Myocyte (in vitro differentiated cells): ENCODE measurements around the gene NEU4. TPM values are rescaled to one million over a fixed set of nuclear protein-coding genes. Genes with fewer than 3 reads are reported as not detected.
"Not testable (repeated sequence)": the region's sequence is repeated elsewhere in the genome, so short reads cannot be mapped to it uniquely, and the experiment has no call there.

Experiments used
- DNase-seq: peaks from one replicate; pipeline ENCODE4 v3.0.0-alpha.2; 2012; ENCODE audit warnings: low read depth
- polyA plus RNA-seq: library from polyadenylated mRNA; unstranded; fragments of >200 nt; gene quantifications from one replicate; pipeline ENCODE4 v1.2.1, GENCODE V29; 2012; ENCODE audit warnings: missing spikeins
- total RNA-seq: library from RNA; depleted of rRNA; stranded (reverse); fragments of >200 nt; gene quantifications from 2 replicates; pipeline ENCODE4 v1.2.3, GENCODE V29; 2014

NEU4 gene, protein sequence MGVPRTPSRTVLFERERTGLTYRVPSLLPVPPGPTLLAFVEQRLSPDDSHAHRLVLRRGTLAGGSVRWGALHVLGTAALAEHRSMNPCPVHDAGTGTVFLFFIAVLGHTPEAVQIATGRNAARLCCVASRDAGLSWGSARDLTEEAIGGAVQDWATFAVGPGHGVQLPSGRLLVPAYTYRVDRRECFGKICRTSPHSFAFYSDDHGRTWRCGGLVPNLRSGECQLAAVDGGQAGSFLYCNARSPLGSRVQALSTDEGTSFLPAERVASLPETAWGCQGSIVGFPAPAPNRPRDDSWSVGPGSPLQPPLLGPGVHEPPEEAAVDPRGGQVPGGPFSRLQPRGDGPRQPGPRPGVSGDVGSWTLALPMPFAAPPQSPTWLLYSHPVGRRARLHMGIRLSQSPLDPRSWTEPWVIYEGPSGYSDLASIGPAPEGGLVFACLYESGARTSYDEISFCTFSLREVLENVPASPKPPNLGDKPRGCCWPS
- total RNA-seq, result 3.2 and 30.5 TPM in 2 replicates
- polyA plus RNA-seq, result 0.68 TPM

DNA sequence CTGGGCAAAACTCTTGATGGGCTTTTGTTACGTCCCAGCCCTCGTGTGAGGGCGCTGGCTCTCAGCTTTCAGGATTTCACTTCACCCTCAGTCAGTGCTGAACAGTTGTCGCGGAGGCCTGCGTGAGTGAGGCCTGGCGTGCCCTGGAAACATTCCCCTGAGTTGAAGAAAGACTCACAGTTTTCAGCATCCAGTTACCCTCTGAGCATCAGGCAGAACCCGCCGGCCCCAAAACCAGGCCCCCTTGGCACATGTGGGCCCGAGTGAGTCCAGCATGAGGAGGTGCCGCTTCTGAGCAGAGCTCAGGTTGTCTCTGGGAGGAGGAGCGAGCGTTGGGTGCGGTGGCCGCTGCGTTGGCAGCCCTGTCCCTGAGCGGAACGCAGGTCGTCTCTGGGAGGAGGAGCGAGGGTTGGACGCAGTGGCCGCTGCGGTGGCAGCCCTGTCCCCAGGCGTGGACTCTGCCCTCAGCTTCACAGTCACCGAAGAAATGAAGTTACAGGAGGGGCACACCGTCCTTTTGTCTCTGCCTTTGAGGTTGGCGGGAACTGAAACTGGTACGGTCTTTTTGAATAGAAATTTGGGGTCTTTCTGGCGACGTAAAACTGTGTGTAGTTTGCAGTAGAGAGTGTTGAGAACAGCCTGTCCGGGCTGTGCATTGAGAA is at the start of gene NEU4:
NEU4 (plus strand) TSS at position 473 of the 662 bp plus-strand sequence. CDS start 5,292 bp downstream, outside the sequence.
- peak; percentile 71 for DNase-seq

DNA sequence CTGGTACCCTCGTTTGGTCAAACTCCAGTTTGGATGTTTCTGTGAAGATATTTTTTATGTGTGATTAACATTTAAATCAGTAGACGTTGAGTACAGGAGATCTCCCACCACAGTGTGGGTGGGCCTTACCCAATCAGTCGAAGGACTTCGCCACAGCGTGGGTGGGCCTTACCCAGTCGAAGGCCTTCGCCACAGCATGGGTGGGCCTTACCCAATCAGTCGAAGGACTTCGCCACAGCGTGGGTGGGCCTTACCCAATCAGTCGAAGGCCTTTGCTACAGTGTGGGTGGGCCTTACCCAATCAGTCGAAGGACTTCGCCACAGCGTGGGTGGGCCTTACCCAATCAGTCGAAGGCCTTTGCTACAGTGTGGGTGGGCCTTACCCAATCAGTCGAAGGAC is 49.1 kb upstream of the NEU4 start:
- DNase-seq, result not testable (repeated sequence)

DNA sequence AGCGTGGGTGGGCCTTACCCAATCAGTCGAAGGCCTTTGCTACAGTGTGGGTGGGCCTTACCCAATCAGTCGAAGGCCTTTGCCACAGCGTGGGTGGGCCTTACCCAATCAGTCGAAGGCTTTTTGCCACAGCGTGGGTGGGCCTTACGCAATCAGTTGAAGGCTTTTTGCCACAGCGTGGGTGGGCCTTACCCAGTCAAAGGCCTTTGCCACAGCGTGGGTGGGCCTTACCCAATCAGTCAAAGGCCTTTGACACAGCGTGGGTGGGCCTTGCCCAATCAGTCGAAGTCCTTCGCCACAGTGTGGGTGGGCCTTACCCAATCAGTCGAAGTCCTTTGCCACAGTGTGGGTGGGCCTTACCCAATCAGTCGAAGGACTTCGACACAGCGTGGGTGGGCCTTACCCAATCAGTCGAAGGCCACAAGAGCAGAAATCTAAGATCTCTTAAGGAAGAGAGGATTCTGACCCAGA is 48.7 kb upstream of the NEU4 start:
- DNase-seq, result no peak

DNA sequence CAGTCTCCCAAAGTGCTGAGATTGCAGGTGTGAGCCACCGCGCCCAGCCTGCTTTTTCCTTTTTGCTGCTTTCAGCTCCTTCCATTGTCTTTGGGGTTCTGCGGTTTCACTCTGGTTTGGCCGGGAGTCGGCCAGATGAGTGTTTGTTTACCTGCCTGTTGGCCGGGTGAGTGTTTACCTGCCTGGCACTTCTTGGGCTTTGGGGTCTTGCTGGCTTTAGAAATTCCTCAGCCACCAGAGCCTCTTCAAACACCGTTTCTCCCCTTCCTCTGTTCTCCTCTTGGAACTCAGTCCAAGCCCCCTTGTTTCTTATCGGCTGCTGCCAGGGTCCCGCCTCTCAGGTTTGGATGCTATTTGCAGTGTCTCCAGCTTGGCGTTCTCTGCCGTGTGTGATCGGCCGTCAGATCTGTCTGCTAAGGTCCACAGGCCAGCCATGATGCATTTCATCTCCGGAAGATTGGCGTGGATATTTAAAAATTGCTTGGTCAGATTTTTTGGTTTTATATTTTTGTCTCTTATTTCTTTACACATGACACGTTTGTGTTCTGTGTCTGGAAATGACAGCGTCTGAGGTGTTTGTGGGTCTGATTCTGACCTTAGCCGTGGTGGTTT is 46.6 kb upstream of the NEU4 start:
- no peak for DNase-seq

DNA sequence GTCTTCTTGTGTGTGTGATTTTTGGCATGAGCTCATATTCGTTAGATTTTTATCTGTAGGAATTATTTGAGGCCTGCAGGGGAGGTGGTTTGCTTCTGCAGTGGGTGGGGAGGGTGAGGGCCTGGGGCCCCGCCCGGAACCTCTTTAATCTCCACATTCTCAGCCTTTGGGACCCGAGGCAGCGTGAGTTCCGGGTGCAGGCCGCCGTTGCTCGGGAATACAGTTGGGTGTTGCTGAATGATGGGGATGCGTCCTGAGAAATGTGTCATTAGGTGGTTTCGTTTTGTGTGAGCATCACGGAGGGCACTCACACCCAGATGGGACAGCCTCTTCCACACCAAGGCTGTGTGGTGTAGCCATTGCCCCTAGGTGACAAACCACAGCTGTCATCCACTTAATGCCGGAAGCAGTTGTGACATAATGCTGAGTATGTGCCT is 46.0 kb upstream of the NEU4 start:
- no peak for DNase-seq

DNA sequence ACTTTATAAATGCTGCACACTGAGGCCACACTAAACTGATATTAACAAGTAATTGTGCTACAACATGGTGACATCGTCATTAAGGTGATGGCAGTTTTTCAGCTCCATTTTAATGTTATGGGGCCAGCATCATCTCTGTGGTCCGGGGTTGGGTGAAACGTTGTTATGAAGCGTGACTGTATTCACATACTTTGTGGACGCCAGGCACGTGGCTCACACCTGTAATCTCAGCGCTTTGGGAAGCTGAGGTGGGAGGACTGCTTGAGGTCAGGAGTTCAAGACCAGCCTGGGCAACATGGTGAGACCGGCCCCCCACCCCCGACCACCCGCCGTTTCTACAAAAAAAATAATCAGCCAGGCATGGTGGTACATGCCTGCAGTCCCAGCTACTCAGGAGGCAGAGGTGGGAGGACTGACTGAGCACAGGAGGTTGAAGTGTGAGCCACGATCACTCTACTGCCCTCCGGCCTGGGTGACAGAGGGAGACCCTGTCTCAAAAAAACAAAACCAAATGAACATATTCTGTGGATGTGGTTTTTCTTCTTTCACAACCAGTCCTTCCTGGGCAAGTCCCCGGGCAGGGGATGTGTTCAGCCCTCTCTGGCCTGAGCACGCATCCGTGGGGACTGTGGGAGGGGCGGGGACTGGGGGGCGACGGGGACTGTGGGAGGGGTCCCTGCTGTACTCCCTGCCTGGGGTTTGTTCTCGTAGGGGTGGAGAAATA is 45.3 kb upstream of the NEU4 start:
- DNase-seq, result no peak

DNA sequence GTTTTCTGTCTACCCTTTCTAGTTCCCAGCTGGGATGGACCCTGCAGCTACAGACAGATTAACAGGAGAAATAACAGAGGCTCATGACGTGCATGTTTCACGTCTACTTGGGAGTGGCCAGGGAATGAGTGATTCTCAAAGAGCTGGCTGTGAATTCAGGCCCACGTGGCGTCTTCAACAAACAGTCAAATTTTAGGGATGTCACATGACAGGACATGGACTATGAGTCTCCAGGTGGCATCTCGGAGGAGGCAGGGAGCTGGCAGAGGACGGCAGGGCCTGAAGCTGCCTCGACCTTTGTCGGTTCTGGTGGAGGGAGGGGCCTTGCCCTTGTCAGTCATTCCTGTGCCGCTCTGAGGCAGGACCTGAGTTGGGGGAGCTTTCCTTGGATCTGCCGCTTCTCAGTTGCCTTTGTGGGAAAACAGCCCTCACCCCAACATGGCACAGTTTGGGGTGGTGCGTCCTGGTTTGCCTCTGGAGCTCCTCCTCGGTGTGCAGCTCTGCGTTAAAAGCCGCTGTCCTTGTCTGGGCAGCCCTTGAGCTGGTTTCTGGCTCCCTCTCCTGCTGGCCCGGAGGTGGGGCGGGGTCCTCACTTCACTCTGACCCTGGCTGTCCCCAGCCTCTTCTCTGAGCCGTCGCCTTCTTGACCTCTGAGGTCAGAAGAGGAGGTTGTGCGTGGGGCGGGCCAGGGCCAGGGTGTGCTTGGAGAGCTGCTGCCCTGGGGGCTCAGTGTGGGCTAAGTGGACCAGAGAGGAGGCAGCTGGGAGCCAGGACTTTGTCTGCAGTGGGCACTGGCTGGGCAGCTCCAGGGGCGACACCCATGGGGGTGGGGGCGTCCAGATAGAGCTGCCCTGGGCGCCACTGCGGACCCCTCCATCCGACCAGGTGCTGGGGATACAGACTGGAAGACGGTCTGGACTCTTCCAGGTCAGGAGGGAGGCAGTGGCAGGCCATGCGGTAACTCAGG is 44.4 kb upstream of the NEU4 start:
- no peak for DNase-seq

DNA sequence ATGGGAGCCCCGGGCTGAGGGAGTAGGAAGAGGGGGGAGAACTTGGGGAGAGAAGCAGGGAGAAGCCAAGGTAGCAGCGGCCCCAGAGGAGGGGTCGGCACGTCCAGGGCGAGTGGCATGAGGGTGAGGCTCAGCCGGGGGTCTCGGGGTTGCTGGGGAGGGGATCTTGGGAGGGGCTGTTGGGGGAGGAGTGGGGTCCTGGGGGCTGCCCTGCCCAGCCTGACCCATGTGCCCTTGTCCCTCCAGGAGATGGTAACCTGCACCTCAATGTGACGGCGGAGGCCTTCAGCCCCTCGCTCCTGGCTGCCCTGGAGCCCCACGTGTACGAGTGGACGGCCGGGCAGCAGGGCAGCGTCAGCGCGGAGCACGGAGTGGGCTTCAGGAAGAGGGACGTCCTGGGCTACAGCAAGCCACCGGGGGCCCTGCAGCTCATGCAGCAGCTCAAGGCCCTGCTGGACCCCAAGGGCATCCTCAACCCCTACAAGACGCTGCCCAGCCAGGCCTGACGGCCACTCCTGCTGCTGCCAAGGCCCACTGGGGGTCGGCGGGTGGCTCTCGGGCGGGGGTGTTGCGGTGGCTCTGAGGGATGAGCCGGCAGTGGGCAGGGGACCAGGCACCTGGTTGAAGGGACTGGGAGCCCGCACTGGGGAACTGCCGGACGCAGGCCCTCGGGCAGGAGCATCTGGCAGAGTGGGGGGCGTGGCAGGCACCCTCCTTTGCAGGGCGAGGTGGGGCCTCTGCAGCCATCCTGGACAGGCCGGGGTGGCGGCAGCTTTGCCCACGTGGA is 41.3 kb upstream of the NEU4 start:
- DNase-seq, result no peak

DNA sequence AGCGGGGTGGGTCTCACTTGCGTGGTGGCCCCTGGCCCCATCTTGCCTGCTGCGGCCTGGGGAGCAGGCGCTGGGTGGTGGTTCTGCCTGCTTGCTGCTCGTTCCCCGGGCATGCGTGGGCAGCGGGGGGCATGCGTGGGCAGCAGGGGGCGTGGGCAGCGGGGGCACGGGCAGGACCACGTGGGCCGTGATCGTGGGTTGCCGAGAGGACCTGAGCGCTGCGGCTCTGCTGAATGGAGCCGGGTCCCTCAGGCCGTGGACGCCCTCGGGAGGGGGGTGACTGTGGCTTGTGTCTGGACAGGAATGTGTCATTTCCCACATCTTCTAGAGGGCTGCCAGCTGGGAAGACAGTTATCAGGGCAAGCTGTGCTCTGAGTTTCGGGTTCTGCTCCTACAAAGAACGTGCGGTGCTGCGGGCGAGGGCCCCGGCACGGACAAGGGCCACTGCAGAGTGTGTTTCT is 40.7 kb upstream of the NEU4 start:
- no peak for DNase-seq

DNA sequence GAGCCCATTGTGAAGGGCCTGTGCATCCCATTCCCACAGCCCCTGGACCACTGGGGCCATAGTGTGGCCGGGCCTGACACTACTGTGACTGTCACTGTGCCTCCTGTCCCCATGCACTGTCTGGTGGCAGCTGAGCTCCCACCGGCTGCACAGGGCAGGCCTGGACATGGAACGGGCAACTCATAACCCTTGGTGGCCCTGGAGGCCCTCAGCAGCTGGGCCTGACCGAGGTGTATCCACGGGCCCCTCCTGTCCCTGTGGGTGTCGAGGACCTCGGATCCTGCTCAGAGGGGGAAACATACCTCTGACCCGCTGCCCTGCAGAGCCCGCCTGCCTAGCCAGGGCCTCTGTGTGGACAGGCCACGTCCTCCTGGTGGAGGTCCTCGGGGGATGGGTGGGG is 40.1 kb upstream of the NEU4 start:
- no peak for DNase-seq

DNA sequence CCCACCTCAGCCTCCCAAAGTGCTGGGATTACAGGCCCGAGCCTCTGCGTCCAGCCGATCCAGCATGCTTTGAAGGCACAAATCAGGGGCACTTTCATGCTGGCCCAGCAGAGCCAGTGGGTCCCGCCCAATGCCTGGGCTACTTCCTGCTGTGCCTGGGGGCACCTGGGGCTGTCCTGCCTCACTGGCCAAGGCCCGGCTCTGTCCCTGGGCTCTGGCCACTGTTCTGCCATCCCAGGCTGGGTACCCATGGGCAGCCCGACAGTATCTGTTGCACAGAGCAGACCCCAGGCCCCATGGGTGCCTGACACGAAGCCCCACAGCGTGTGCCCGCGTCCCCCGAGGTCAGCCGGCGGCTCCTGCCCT is 39.2 kb upstream of the NEU4 start:
- no peak for DNase-seq

DNA sequence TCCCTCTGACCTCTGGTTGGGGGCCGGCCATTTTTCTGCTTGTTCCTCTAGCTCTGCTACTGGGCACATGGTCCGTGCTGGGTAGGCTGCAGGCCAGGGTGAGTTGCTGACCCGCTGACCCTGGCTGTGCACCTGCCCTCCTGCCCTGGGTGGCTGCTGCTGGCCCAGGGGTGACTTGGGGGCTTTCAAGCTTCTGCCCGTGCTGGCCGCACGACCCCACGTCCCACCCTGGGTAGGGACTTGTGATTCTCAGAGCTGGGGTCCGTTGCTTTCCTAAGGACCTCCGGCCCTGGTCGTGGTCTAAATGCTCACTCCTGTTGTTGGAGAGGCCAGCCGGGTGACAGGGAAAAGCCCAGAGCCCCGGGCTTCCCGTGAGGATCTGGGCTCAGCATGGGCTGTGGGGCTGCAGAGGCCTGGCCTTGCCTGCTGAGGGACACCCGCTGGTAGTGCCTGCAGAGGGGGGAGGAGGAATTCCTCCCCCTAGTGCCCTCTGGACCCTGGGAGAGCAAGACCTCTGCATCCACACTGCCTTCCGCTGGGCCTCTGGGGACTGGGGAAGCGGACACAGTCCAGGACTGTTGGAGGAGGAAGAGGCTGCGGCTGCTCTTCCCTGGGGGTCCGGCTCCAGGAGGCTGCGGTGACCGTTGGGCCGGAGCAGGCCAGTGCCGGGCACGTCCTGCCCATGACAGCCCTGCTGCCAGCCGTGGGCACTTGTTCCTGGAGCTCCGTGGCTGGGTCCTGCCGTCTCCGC is 38.6 kb upstream of the NEU4 start:
- DNase-seq, result no peak

DNA sequence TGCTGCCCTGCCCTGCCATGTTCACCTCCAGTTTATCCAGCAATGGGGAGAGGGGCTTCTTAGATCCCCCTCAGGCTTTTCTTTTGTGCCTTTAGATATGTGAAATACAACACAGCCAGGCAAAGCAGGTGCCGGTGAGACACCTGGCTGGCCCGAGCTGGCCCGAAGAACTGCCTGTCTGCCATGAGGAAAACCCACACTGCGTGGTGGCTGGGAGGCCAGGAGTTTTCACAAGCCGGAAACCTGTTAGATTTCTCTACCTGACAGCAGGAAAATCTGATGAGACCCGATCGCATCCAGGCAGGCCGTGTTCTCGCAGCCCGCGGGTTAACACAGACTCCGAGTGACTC is 38.1 kb upstream of the NEU4 start:
- no peak for DNase-seq

DNA sequence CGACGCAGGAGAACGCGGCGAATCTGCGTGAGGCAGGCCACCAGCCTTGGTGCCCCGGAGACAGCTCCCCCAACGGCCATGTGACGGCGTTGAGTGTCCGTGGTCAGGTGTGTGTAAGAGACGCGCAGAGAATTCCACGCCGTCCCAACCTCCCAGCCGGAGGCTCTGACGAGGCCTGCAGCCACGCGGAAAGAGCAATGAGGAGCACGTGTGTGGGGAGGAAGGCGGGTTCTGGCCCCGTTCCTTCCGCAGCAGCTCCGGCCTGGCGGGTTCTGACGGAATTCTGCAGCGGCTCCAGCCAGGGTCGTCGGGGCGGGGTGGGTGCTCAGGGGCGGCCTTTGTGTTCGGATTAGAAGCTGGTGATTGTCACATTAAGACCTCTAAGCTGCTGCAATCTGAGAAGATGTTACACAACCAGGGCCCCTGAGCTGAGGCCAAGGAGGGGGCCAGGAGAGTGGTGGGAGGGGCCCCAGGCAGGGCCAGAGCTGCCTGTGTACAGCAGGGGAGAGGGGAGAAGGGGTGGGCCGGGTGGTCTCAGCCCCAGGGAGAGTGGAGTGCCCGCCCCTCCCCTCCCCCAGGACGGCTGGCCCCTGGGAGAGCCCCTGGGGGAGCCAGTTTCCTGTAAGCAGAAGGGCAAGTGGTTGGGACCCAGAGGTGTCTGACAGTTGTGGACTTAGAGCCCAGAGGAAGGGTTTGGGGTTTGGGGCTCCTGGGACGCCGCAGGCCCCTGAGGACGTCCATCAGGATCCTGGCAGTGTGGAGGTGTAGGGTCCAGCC is 37.5 kb upstream of the NEU4 start:
- no peak for DNase-seq

DNA sequence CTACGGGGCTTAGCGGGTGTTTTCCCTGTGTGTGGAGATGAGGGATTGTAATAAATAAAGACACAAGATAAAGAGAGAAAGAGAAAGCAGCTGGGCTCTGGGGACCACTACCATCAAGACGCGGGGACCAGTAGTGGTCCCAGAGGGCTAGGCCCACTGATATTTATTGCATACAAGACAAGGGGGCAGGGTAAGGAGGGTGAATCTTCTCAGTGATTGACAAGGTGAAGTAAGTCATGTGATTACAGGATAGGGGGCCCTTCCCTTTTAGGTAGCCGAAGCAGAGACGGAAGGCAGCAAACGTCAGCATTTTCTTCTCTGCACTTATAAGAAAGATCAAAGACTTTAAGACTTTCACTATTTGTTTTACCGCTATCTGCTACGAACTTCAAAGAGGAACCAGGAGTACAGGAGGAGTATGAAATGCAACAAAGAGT is 36.9 kb upstream of the NEU4 start:
- DNase-seq, result no peak

DNA sequence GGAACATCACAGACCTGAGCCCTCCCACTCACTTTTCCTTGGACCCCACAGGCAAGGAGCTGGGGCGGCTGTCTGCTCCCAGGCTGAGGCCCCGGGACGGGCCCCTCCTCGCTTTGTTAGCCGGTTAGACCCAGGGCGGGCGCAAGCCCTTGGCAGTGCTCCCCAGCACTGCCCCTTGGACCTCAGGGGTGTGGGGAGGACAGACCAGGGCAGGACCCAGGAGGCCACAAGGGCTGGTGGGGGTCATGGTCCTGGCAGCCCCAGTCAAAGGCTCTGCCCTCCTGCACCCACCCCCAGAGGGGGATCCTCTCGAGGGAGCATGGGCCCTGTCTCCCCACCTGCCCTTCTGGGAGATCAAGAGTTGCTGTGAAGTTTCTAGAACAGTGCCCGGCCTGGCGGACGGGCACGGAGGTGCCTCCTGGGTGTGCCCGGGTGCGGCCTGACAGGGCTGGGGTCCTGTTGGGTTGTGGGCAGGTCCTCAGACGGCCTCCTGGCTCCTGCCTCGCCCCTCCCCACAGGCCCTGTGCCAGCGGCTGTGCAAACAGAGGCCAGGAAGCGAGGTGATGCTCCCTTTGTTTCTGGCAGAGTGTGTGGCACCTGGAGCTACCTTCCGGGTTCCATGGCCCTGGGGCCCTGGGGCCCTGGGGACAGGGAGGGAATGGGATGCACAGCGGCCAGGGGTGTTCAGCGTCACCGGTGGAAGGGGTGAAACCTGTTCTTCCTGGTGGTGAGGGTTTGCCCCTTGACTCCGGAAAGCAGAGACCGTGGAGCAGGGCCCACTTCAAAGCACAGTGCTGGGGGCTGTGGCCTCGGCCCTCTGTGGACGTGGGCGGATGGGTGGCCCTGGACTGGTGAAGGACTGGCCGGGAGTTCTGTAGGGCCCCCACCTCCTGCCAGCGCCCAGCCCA is 35.2 kb upstream of the NEU4 start:
- DNase-seq, result no peak
